GM12873 (cell line): ENCODE results near the gene CNST.

Source experiments
- CTCF ChIP-seq: IDR thresholded peaks from 2 replicates; pipeline ENCODE4 v1.5.1; 2012; ENCODE audit warnings: low read depth, mild to moderate bottlenecking, moderate library complexity, low read length, control low read depth; ENCODE audit not compliant: insufficient read depth; ENCODE audit errors: missing control alignments

The CNST gene

GRCh38 chr1:246569248-246570238 lies 3.3 kb downstream of the CNST start:
- TF ChIP-seq CTCF, result no peak

- TF ChIP-seq CTCF, result no peak
Measured at GRCh38 chr1:246571953-246572352, 5.7 kb downstream of the CNST start.

DNA sequence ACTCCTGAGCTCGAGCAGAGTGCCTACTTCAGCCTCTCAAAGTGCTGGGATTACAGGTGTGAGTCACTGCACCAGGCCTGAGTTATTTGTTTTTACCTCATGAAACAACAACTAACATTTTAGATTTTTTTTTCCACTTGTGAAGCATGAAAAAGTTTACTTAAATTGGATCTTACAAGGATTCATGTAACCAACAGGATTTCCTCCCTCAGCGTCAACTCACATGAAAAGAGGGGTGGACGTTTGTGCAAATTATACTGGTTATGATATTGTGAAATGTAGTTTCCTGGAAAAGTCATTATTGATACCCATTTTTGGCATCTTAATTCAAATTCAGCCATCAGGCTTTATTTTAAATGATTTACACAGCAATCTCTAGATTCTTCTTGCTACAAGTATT lies 6.5 kb downstream of the CNST start:
- no peak for TF ChIP-seq CTCF

DNA sequence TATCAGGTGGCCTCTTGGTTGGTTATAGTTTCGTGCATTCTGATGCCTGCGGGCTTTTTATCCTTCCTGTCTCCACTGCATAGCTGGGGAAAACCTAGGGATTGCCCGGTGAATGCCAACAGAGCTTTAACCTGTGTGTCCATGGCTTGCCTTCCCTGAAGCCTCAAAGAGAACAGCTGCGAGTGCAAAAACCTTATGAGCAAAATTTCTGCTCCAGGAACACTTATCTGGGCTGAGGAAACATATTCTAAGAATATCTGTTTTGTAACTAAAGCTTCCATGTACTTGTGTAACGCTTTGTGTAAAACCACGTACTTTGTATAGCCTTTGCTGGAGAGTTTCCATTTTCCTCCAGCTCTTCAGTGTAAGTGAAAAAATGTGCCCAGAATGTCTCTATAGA lies 7.2 kb downstream of the CNST start:
- TF ChIP-seq CTCF, result no peak

DNA sequence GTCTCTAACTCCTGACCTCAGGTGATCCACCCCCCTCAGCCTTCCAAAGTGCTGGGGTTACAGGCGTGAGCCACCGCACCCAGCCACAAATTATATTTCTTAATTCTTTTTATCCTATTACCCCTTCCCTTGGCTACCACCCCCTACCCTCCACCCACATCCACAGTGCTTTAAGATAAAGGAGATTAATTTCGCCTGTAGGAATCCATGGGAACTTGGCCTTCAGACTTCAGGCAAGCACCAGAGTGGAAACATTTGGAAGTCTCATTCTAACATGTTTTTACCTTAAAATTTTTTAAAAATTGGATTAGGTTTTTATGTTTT lies 10.4 kb downstream of the CNST start:
- TF ChIP-seq CTCF, result no peak

GRCh38 chr1:246577082-246577719 lies 10.9 kb downstream of the CNST start:
- TF ChIP-seq CTCF, result no peak

DNA sequence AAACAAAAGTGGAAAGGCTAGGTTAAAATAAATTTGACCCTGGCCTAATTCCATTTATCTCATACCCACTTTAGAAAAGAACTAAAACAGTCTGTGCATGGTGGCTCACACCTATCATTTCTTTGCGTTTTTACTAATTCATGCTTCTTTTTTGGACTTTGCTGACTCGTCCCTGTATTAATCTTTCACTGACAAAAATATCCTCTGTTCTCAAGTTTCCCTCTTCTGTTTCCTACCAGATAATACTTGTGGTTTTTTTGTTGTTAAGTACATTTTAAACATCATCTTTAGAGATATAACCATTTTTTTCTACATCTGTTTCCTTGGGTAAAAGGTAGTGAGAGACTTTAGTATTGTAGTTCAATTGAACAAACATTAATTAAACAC lies 11.5 kb downstream of the CNST start:
- TF ChIP-seq CTCF, result no peak
